ENCODE data around the gene EPM2AIP1. TPM values are rescaled to one million over a fixed set of nuclear protein-coding genes. Genes with fewer than 3 reads are reported as not detected.

Gene EPM2AIP1
- total and polyA plus RNA-seq, 10 donors: 4.9 to 31.3 (median 22.3) TPM

DNA sequence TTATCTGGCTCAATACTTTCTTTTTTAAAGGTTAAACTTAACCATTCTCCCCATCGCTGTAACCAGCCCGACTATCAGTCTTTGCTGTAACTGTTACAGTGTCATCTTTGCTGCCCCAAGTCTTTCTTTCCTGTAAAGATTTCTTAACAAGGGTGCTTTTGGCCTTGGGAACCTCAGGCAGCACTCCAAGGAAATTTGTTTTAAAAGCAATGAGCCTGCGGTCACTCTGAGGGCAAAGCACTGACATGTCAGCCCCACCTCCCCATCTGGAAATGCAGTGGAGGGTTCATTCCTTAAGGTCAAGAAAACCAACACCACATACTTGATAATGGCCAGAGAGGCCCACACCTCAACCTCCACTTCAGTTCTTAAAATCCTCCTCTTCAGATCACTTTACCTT lies 51.3 kb downstream of the EPM2AIP1 start:
- Histone ChIP-seq H3K4me1 (peaks cover 0 to 33% (median 17%) of the 10 kb centered on the region in 6 donors), H3K27ac (no peak overlapping the region), H3K27me3 (replicated peaks in 1 of 7) (no peaks in the 10 kb centered on the region), H3K36me3 (no peaks in the 10 kb centered on the region), H3K4me3 (no peak overlapping the region), H3K9me3 (peaks cover 0 to 3% (median 1%) of the 10 kb centered on the region in 8 donors)
- 68 to 89% (median 77%) methylated on average over 3 of the region's 3 CpGs for WGBS, 5 donors
- TF ChIP-seq, protein P1, sequence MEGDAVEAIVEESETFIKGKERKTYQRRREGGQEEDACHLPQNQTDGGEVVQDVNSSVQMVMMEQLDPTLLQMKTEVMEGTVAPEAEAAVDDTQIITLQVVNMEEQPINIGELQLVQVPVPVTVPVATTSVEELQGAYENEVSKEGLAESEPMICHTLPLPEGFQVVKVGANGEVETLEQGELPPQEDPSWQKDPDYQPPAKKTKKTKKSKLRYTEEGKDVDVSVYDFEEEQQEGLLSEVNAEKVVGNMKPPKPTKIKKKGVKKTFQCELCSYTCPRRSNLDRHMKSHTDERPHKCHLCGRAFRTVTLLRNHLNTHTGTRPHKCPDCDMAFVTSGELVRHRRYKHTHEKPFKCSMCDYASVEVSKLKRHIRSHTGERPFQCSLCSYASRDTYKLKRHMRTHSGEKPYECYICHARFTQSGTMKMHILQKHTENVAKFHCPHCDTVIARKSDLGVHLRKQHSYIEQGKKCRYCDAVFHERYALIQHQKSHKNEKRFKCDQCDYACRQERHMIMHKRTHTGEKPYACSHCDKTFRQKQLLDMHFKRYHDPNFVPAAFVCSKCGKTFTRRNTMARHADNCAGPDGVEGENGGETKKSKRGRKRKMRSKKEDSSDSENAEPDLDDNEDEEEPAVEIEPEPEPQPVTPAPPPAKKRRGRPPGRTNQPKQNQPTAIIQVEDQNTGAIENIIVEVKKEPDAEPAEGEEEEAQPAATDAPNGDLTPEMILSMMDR (IDR thresholded peaks at IDR 0.05 in 8 of 11, conservative IDR thresholded peaks at IDR 0.05 in 3 of 11): no peak
- TF ChIP-seq POLR2AphosphoS5 (IDR thresholded peaks at IDR 0.05) (no peak), POLR2A (IDR thresholded peaks at IDR 0.05) (no peak)
- intact Hi-C loops (cut with DNase I; ENCODE audit: low total_unique reads): no loop called here
- DNase-seq: no peak

DNA sequence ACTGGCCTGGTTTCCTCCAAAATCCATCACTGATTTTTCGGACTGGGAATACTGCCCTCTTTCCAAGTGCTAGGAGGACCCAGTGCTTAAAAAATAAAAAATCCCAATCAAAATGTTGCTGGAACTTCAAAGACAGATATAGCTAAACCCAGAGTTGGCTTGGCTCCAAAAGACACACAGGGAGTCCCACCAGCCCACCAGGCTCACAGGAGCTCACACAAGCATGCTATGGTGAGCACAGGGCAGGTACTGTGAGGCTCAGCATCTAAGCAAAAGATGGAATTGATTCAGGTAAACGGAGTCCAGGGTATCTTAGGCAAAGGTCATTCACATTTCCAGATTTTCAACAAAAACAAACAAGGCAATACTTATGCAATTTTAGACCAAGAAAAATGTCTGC lies 51.8 kb downstream of the EPM2AIP1 start:
- intact Hi-C loops (cut with DNase I; ENCODE audit: low total_unique reads): no loop called here
- H3K36me3 ChIP-seq: no peaks in the 10 kb centered on the region
- H3K4me1 ChIP-seq: peaks cover 0 to 33% (median 17%) of the 10 kb centered on the region in 6 donors
- H3K27ac ChIP-seq: no peak overlapping the region
- no peaks in the 10 kb centered on the region for H3K9me3 ChIP-seq
- no peak for DNase-seq
- no peaks in the 10 kb centered on the region for H3K27me3 ChIP-seq (replicated peaks in 1 of 7)
- 89 to 98% (median 93%) methylated on average over 2 of the region's 2 CpGs for WGBS, 5 donors
- H3K4me3 ChIP-seq: no peak overlapping the region
- TF ChIP-seq POLR2A (IDR thresholded peaks at IDR 0.05) (no peak), POLR2AphosphoS5 (IDR thresholded peaks at IDR 0.05) (no peak)
- TF ChIP-seq, protein P1 (IDR thresholded peaks at IDR 0.05 in 8 of 11, conservative IDR thresholded peaks at IDR 0.05 in 3 of 11): no peak

DNA sequence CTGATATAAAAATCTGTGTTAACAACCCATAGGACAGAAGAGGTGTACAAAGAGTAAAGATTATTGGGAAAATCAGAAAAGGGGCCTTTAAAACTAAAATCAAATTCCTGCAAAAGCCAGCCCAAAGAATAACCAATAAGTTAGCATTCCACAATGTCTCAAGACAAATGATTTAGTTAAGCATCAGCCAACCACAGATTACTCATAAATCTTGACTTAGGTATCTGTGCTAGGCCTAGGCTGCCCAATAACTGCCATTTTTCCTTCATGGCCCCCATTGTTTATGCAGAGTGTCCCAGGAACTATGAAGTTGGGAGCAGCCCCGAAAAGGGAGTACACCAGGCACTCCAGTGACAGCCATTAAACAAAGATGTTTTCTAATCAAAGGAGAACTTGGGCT lies 55.4 kb downstream of the EPM2AIP1 start:
- 77 to 94% (median 92%) methylated on average over 1 of the region's 1 CpG for whole genome bisulfite sequencing, 5 donors
- intact Hi-C loops (cut with DNase I; ENCODE audit: low total_unique reads): no loop called here

More for the DNA sequence above, 55.4 kb downstream of the EPM2AIP1 start:
- no peak for DNase-seq
- TF ChIP-seq POLR2A (IDR thresholded peaks at IDR 0.05): no peak
- no peak for TF ChIP-seq POLR2AphosphoS5 (IDR thresholded peaks at IDR 0.05)
- TF ChIP-seq, protein P1 (IDR thresholded peaks at IDR 0.05 in 8 of 11, conservative IDR thresholded peaks at IDR 0.05 in 3 of 11): no peak
- H3K27ac ChIP-seq: no peak overlapping the region
- no peaks in the 10 kb centered on the region for H3K27me3 ChIP-seq (replicated peaks in 1 of 7)
- peaks cover 0 to 16% (median 3%) of the 10 kb centered on the region in 6 donors for H3K4me1 ChIP-seq
- H3K36me3 ChIP-seq: no peaks in the 10 kb centered on the region
- no peak overlapping the region for H3K4me3 ChIP-seq
- H3K9me3 ChIP-seq: no peaks in the 10 kb centered on the region

Small RNA genes lying within 50 kb of the gene (small RNA-seq; reads per million reads assigned to genes)
- gene RNU6ATAC4P: 0 reads per million in 4 donors

Other genes starting within 250 kb of the EPM2AIP1 start
- gene DCLK3, start 228.6 kb downstream of the EPM2AIP1 start, total RNA-seq: not detected
- under 1 TPM in 1 of 3 donors, not detected in 2; 0.02 TPM for gene DCLK3, start 228.6 kb downstream of the EPM2AIP1 start, polyA plus RNA-seq
- gene TRANK1, start 48.1 kb downstream of the EPM2AIP1 start, total RNA-seq: 10 to 100 TPM; 50.3 to 75.6 (median 63.0) TPM
- 10 to 100 TPM in 1 of 3 donors, 1 to 10 TPM in 2; 5.3 to 10.1 (median 6.1) TPM for gene TRANK1, start 48.1 kb downstream of the EPM2AIP1 start, polyA plus RNA-seq
- gene MLH1, start 387 bp upstream of the EPM2AIP1 start, total RNA-seq: 10 to 100 TPM; 28.6 to 38.8 (median 35.7) TPM
- gene MLH1, start 387 bp upstream of the EPM2AIP1 start, polyA plus RNA-seq: 10 to 100 TPM; 16.6 to 21.8 (median 17.7) TPM
- gene LRRFIP2, start 181.5 kb upstream of the EPM2AIP1 start, total RNA-seq: 100 to 1,000 TPM in 4 of 7 donors, 10 to 100 TPM in 3; 73.5 to 111 (median 104) TPM
- 10 to 100 TPM; 18.9 to 50.0 (median 30.5) TPM for gene LRRFIP2, start 181.5 kb upstream of the EPM2AIP1 start, polyA plus RNA-seq

Data from spleen (tissue), 11 donors.